RKO (cell line): ENCODE measurements around the gene KCNJ10.

Experiments used
- DNase-seq: peaks from one replicate; pipeline ENCODE4 v3.0.0-alpha.2; 2016; ENCODE audit warnings: low spot score

The KCNJ10 gene

DNA sequence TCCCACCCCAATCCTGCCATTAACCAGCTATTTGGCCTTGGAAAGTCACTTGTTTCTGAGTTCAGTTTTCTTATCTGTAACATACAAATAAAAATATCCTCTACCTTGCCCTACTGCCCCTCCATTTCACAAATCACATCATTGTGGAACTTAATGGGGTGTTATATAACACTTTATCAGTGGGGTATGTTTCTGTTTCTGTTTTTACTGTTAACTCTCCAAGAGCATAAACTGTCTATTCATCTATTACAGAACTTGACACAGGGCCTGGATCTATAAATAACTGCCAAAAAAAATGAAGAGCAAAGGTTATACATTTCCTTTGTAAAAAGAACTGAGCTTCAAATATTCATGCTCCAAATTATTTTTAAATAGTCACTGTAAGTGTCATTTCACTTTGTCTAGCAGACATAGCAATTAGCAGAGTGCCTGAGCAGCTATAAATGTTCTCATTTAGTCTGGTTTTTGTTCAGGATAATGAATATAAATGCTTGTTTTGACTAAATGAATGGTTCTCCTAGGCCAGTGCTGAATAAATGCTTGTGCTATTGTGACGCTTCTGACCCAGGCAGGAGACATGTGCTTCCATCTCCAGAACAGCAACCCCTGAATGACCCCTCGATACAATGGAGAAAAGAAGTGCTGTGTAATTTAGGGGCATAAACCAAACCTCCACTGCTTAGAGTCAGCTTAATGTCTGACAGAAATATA, 45.6 kb downstream of the KCNJ10 start:
- no peak for DNase-seq

GRCh38 chr1:160022330-160023310, 47.3 kb downstream of the KCNJ10 start:
- no peak for DNase-seq

DNA sequence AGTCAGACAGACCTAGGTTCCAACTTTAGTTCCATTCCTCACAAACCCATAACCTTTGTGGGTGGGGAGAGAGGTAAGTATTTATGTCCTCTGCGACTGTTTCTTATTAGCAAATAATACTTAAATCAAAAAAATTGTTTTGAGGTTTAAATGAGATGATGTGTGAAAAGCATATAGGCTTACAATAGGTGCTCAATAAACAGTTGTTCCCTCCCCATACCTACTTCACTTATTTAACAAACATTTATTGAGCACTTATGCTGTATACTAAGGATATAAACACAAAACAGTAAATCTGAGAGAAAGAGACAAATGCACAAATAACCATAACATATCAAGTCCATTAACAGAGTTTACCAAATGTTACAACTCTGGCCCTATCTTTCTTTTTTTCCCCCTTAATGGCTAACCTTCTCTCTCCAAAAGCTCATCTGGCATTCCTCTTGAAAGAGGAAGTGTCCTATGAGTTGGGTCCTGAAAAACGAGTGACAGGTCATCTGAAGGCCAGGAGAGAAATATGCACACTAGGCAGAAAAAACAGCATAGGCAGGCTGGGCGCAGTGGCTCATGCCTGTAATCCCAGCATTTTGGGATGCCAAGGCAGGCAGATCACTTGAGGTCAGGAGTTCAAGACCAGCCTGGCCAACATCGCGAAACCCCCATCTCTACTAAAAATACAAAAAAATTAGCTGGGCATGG, 48.4 kb downstream of the KCNJ10 start:
- no peak for DNase-seq

DNA sequence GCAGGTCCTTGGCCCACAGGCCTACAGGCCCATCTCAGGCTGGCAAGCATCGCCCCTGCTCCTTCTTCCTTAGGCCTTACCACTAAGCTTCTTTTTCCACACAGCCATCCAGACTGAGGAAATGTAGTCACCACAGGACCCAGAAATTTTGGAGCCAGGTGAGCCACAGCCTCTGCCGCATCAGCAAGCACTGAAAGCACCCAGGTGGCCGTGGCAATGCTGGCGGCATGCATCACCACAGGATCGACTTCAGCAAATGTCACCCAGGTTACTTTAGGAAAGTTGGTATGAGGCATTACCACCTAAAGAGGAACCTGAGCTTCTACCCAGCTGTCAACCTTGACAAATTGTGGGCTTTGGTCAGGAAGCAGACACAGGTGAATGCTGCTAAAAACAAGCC, 49.8 kb downstream of the KCNJ10 start:
- DNase-seq: no peak

DNA sequence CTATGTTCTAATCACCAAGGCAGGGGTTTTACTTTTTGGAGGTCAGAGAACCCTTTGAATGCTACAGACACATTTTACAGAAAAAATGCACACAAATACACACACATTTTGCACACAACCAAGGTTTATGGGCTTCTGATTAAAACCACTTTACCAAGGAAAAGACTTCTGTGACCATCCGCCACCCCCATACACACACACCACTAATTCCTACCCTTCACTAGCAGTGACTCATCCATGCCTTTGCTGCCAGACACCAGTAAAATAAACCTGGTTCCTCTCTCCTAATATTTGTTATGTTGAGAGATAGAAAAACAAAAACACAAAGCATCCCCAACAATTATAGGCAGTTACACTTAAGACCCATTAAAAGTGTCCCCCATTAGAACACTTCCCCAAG, 51.1 kb downstream of the KCNJ10 start:
- DNase-seq: peak; percentile 12

- no peak for DNase-seq
These were observed 51.6 kb downstream of the KCNJ10 start for GRCh38 chr1:160018347-160018746.

- no peak for DNase-seq
These were observed 52.4 kb downstream of the KCNJ10 start for GRCh38 chr1:160017592-160017991.

DNA sequence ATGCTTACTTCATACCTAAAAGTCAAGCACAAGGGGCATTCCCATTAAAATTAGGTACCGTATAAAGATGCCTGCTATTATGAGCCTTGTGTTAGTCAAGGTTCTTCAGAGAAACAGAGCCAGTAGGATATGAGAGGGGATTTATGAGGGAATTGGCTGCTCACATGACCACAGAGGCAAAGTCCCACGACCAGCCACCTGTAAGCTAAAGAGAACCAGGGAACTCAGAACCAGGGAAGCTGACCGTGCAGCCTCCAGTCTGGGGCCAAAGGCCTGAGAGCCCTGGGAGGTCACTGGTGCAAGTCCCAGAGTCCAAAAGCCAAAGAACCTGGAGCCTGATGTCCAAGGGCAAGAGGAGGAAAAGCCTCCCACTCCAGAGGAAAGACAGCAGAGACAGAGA, 58.2 kb downstream of the KCNJ10 start:
- no peak for DNase-seq

GRCh38 chr1:160009801-160010200, 60.2 kb downstream of the KCNJ10 start:
- no peak for DNase-seq

GRCh38 chr1:160009081-160009480, 60.9 kb downstream of the KCNJ10 start:
- no peak for DNase-seq

DNA sequence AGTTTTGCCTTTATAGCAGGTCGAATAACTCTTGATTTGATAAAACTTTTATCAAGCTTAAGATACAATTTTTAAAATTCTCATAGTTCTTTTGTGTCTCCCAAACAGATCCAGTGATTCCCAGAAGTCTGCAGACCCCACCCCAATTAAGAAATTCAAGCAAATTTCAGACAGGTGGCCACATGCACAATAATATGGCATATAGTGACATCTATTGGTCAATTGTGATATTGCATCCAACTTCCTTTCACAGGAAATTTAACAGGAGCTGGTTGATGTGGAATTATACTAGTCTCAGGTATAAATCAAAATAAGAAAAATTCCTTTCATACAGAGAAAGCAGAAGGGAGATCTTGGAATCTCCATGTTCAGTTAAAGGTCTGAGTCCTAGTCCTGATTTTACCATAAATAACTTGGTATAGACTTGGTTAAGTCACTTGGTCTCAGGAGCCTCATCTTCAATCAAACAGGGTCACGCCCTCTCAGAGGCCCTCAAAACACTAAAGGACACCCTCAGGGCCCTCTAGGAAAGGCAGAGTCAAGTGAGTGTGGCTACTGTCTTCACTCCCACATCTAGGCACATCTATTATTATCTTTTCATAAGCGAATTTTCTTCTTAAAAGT, 62.3 kb downstream of the KCNJ10 start:
- DNase-seq: peak; percentile 32

- DNase-seq: peak; percentile 72
These were observed 63.5 kb downstream of the KCNJ10 start for GRCh38 chr1:160006312-160006940.

DNA sequence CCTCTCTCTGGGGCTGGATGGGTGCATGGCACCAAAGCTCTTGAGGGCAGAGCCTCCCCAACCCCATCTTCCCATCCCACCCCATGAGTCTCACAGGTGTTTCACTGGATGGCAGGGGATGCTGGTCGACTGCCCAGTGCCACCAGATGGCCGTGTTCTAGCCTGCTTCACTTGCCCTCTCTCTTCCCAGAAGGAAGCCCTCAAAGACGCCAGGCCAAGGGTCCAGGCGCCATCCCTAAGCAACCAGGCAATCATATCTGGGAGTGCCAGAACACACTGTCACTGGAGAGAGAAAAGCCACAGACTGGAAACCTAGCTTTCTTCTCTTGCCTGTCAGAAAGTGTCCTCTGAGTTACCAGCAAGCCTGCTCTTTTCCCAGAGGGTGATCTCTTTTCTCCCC, 64.9 kb downstream of the KCNJ10 start:
- no peak for DNase-seq

GRCh38 chr1:160004425-160004824, 65.5 kb downstream of the KCNJ10 start:
- DNase-seq: no peak

GRCh38 chr1:160004001-160004400, 66.0 kb downstream of the KCNJ10 start:
- DNase-seq: no peak

- no peak for DNase-seq
These were observed 68.5 kb downstream of the KCNJ10 start for GRCh38 chr1:160001440-160001839.

DNA sequence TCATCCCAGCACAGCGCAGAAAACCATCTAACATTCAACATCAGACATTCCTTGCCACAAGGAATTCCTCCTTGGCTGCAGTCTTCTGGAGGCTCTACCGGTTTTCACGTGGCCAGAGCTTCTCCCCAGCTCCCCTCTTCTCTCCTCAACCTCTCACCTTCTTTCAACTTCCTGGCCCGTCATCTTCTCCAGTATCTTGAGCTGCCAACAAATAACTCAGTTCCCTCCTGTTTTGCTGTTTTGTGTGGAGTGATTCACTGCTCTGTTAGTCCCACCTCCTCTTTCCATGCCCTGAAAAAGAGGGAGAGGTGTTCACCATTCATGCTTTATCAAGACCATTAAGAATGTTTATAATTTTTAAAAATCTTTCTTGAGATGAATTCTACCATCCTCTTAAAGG, 70.8 kb downstream of the KCNJ10 start:
- DNase-seq: no peak

- peak; percentile 16 for DNase-seq
These were observed 73.3 kb downstream of the KCNJ10 start for GRCh38 chr1:159996653-159997052.

DNA sequence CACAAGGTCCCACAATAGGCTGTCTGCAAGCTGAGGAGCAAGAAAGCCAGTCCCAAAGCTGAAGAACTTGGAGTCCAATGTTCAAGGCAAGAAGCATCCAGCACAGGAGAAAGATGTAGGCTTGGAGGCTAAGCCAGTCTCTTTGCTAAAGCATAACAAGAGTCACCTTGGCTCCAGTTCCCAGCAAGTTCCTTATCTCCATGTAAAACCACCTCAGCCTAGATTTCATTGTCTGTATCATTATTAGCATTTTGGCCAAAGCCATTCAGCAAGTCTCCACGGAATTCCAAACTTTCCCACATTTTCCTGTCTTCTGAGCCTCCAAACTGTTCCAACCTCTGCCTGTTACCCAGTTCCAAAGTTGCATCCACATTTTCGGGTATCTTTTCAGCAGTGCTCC, 75.1 kb downstream of the KCNJ10 start:
- DNase-seq: no peak

DNA sequence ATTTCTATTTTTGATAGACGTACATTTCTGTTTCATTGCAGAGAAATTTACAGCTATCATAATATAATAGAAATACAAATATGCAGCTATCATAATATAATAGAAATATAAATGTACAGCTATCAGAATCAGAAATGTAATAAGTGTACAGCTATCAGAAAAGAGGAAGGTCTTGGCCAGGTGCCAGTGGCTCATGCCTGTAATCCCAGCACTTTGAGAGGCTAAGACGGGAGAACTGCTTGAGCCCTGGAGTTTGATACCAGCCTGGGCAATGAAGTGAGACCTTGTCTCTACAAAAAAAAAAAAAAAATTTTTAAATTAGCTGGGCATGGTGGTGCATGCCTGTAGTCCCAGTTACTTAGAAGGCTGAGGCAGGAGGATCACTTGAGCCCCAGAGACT, 76.0 kb downstream of the KCNJ10 start:
- DNase-seq: no peak

- no peak for DNase-seq
These were observed 77.8 kb downstream of the KCNJ10 start for GRCh38 chr1:159992161-159992560.

GRCh38 chr1:159991513-159991912, 78.4 kb downstream of the KCNJ10 start:
- DNase-seq: peak; percentile 33
